ENCODE data around the gene HCRT.

Gene HCRT

DNA sequence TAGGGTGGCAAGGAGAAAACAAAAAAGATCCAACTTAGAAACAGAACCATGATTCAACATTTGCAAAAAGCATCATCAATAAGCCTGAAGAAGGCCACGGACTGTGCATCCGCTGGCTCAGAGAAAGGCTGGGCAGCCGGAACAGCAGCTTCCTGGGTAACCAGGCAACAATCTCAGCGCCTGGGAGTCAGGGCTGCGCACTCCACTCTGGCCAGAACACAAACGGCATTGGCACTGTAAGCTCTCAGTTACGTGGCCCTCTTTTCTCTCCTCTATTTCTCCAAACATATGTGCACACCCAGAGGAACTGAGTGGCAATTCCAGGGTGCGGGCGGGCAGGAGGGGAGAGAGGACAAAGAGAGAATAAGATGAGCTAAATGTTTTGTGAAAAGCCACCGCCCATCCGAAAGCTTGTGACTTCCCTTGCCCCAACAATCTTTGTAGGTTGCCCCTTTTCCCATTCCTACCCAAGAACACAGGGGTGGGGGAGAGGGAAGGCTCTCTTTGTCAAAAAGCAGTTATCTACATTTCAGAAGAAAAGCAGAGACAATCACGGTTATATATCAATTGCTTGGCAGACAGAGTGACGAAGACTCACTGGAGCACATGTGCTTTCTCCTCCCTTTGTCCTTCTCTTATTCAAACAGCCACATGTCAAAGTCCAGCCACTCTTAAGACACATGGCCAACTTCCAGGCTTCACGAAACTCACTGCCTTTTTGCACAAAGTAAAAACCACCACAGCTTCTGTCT is 15.6 kb upstream of the HCRT start:
- Histone ChIP-seq H3K27ac (no peak overlapping the region), H3K79me2 (ENCODE audit: insufficient read depth, low read depth) (no peaks in the 10 kb centered on the region), H3K27me3 (ENCODE audit: insufficient read depth, low read depth) (no peaks in the 10 kb centered on the region), H3K36me3 (ENCODE audit: insufficient read depth) (no peaks in the 10 kb centered on the region), H3K4me3 (IDR thresholded peaks at IDR 0.05; ENCODE audit: insufficient read depth, low read depth, low read length) (no peak overlapping the region), H3K4me1 (ENCODE audit: low read depth, poor library complexity, severe bottlenecking) (no peaks in the 10 kb centered on the region), H3K4me2 (no peak overlapping the region), H2AFZ (ENCODE audit: low read depth) (no peak overlapping the region), H4K20me1 (ENCODE audit: insufficient read depth) (no peaks in the 10 kb centered on the region), H3K9ac (no peak overlapping the region)
- no peak for TF ChIP-seq CTCF (conservative IDR thresholded peaks at IDR 0.05; ENCODE audit: low read depth, low read length)

DNA sequence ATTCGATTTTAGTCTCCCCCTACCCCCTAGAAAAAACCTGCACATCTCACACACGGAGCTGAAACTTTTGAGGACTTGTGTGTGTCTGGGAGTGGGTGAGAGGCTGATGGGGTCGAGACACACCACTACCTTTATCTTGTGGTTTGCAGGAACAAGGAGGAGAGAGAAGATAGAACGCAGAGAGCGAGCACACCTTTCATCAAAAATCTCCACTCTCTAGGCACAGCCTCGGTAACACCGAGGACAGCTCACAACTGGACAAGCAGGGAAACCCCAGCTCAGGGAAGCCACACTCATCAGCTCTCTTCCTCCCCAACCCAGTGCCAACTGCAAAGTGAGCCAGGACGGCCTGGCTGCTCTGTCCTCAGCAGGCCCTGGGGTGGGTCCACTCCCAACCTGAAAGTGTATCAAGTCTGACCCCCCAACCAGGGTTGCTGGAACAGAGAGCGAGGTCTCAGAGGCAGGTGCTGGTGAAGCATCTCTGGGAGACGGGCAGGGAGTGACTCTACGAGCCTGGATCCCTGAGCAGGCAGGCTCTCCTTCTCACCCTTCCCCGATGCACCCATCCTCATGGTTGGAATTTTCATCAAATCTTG is 14.3 kb upstream of the HCRT start:
- Histone ChIP-seq H3K79me2 (ENCODE audit: insufficient read depth, low read depth) (no peaks in the 10 kb centered on the region), H3K27me3 (ENCODE audit: insufficient read depth, low read depth) (no peaks in the 10 kb centered on the region), H3K4me2 (no peak overlapping the region), H3K27ac (no peak overlapping the region), H3K9ac (no peak overlapping the region), H4K20me1 (ENCODE audit: insufficient read depth) (no peaks in the 10 kb centered on the region), H3K36me3 (ENCODE audit: insufficient read depth) (no peaks in the 10 kb centered on the region), H2AFZ (ENCODE audit: low read depth) (no peak overlapping the region), H3K4me3 (IDR thresholded peaks at IDR 0.05; ENCODE audit: insufficient read depth, low read depth, low read length) (no peak overlapping the region), H3K4me1 (ENCODE audit: low read depth, poor library complexity, severe bottlenecking) (peaks cover 5% of the 10 kb centered on the region)
- TF ChIP-seq CTCF (conservative IDR thresholded peaks at IDR 0.05; ENCODE audit: low read depth, low read length) = no peak

DNA sequence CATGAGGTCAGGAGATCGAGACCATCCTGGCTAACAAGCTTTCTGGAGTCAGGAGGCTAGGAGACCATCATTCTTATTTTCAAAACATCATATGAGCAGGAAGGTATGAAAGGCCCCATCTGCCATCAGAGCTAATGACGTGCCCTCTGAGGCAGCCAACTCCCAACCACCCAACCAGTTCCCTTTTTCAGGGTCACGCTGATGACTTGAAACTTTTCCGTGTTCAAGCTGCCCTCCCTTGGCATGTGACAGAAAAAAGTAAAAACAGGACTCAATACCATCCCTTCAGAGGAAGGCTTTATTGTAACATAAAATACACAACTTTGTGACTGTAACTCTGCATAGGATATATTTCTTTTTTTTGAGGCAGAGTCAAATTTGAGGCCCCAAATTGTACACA is 13.6 kb upstream of the HCRT start:
- Histone ChIP-seq H4K20me1 (ENCODE audit: insufficient read depth) (no peaks in the 10 kb centered on the region), H2AFZ (ENCODE audit: low read depth) (no peak overlapping the region), H3K27me3 (ENCODE audit: insufficient read depth, low read depth) (no peaks in the 10 kb centered on the region), H3K4me3 (IDR thresholded peaks at IDR 0.05; ENCODE audit: insufficient read depth, low read depth, low read length) (no peak overlapping the region), H3K4me1 (ENCODE audit: low read depth, poor library complexity, severe bottlenecking) (peaks cover 6% of the 10 kb centered on the region), H3K36me3 (ENCODE audit: insufficient read depth) (no peaks in the 10 kb centered on the region), H3K4me2 (no peak overlapping the region), H3K79me2 (ENCODE audit: insufficient read depth, low read depth) (no peaks in the 10 kb centered on the region), H3K27ac (no peak overlapping the region), H3K9ac (no peak overlapping the region)
- no peak for TF ChIP-seq CTCF (conservative IDR thresholded peaks at IDR 0.05; ENCODE audit: low read depth, low read length)

- Histone ChIP-seq H3K79me2 (ENCODE audit: insufficient read depth, low read depth) (no peaks in the 10 kb centered on the region), H4K20me1 (ENCODE audit: insufficient read depth) (no peaks in the 10 kb centered on the region), H3K9ac (no peak overlapping the region), H3K27me3 (ENCODE audit: insufficient read depth, low read depth) (no peaks in the 10 kb centered on the region), H3K4me1 (ENCODE audit: low read depth, poor library complexity, severe bottlenecking) (peaks cover 14% of the 10 kb centered on the region), H3K36me3 (ENCODE audit: insufficient read depth) (no peaks in the 10 kb centered on the region), H3K4me3 (IDR thresholded peaks at IDR 0.05; ENCODE audit: insufficient read depth, low read depth, low read length) (no peak overlapping the region), H3K4me2 (no peak overlapping the region), H2AFZ (ENCODE audit: low read depth) (no peak overlapping the region), H3K27ac (no peak overlapping the region)
- TF ChIP-seq CTCF (conservative IDR thresholded peaks at IDR 0.05; ENCODE audit: low read depth, low read length) = no peak
These were observed 12.4 kb upstream of the HCRT start for GRCh38 chr17:42197564-42198156.
